HG03521 (cell line): Measurements from ENCODE around the gene EPB41L2.
A peak's percentile ranks its signal among the peaks of the same experiment; 100 is the strongest.

Experiments used
- ATAC-seq: cut with Tn5 transposase; IDR thresholded peaks from one replicate; pipeline ENCODE4 v1.9.1; 2021; ENCODE audit warnings: mild to moderate bottlenecking, moderate library complexity; ENCODE audit not compliant: unreplicated experiment

EPB41L2 gene

GRCh38 chr6:131062241-131063027 is 611 bp downstream of the EPB41L2 start:
- peak; percentile 11 for ATAC-seq

- ATAC-seq, result no peak
Observed at GRCh38 chr6:131061751-131062119, 1.3 kb downstream of the EPB41L2 start.

- ATAC-seq, result no peak
Observed at GRCh38 chr6:131061041-131061750, 1.8 kb downstream of the EPB41L2 start.

- no peak for ATAC-seq
Observed at GRCh38 chr6:131060311-131060710, 2.7 kb downstream of the EPB41L2 start.

- ATAC-seq, result no peak
Observed at GRCh38 chr6:131059486-131059885, 3.6 kb downstream of the EPB41L2 start.

GRCh38 chr6:131058236-131058635 is 4.8 kb downstream of the EPB41L2 start:
- ATAC-seq, result no peak

- no peak for ATAC-seq
Observed at GRCh38 chr6:131054392-131055250, 8.4 kb downstream of the EPB41L2 start.

GRCh38 chr6:131053546-131054240 is 9.4 kb downstream of the EPB41L2 start:
- no peak for ATAC-seq

- no peak for ATAC-seq
Observed at GRCh38 chr6:131052181-131052580, 10.9 kb downstream of the EPB41L2 start.

GRCh38 chr6:131051341-131051740 is 11.7 kb downstream of the EPB41L2 start:
- no peak for ATAC-seq

GRCh38 chr6:131049608-131050007 is 13.4 kb downstream of the EPB41L2 start:
- ATAC-seq, result no peak

- no peak for ATAC-seq
Observed at GRCh38 chr6:131048933-131049515, 14.0 kb downstream of the EPB41L2 start.

GRCh38 chr6:131048459-131048858 is 14.6 kb downstream of the EPB41L2 start:
- ATAC-seq, result no peak

GRCh38 chr6:131045139-131045538 is 17.9 kb downstream of the EPB41L2 start:
- ATAC-seq, result no peak

- no peak for ATAC-seq
Observed at GRCh38 chr6:131043902-131044447, 19.1 kb downstream of the EPB41L2 start.

- ATAC-seq, result no peak
Observed at GRCh38 chr6:131042664-131043063, 20.4 kb downstream of the EPB41L2 start.

- no peak for ATAC-seq
Observed at GRCh38 chr6:131041814-131042213, 21.2 kb downstream of the EPB41L2 start.

GRCh38 chr6:131040866-131041265 is 22.2 kb downstream of the EPB41L2 start:
- ATAC-seq, result no peak

GRCh38 chr6:131039345-131039680 is 23.7 kb downstream of the EPB41L2 start:
- no peak for ATAC-seq

- ATAC-seq, result no peak
Observed at GRCh38 chr6:131038597-131039344, 24.3 kb downstream of the EPB41L2 start.
